GM18951 (cell line): ENCODE measurements around the gene OTP.

Source experiments
- POLR2A ChIP-seq: IDR thresholded peaks from 4 replicates; pipeline ENCODE4 v1.6.1; 2011; ENCODE audit warnings: mild to moderate bottlenecking; ENCODE audit not compliant: insufficient read length, insufficient read depth; ENCODE audit errors: extremely low read depth
- in situ Hi-C: fragments of 300-500 bp; cut with MboI; formaldehyde crosslinking; loops from one replicate; pipeline ENCODE4 v1.12.0; 2022; ENCODE audit warnings: low sequenced_read_pairs, mixed read lengths, inconsistent platforms; ENCODE audit not compliant: unreplicated experiment

OTP gene

GRCh38 chr5:77637998-77638762, at the start of gene OTP:
Gene OTP, minus strand, starts transcription at chr5:77638713. Its CDS starts 164 bp downstream, at chr5:77638549.
- in situ Hi-C loops, result no loop called here
- TF ChIP-seq POLR2A, result no peak

GRCh38 chr5:77683171-77683732, 44.7 kb upstream of the OTP start:
- no peak for TF ChIP-seq POLR2A
- in situ Hi-C loops, result no loop called here

- in situ Hi-C loops, result no loop called here
- no peak for TF ChIP-seq POLR2A
These were observed 32.0 kb upstream of the OTP start for GRCh38 chr5:77670526-77670925.

- TF ChIP-seq POLR2A, result no peak
- in situ Hi-C loops, result no loop called here
These were observed 31.2 kb upstream of the OTP start for GRCh38 chr5:77669677-77670076.

GRCh38 chr5:77663090-77663863, 24.8 kb upstream of the OTP start:
- in situ Hi-C loops, result no loop called here
- TF ChIP-seq POLR2A, result no peak

GRCh38 chr5:77662635-77663034, 24.1 kb upstream of the OTP start:
- TF ChIP-seq POLR2A, result no peak
- in situ Hi-C loops, result no loop called here

GRCh38 chr5:77658662-77659061, 20.1 kb upstream of the OTP start:
- in situ Hi-C loops, result no loop called here
- TF ChIP-seq POLR2A, result no peak

- TF ChIP-seq POLR2A, result no peak
- in situ Hi-C loops, result no loop called here
These were observed 12.8 kb upstream of the OTP start for GRCh38 chr5:77651343-77651742.

- in situ Hi-C loops, result no loop called here
- no peak for TF ChIP-seq POLR2A
These were observed 12.2 kb upstream of the OTP start for GRCh38 chr5:77650686-77651085.

GRCh38 chr5:77649776-77650175, 11.3 kb upstream of the OTP start:
- TF ChIP-seq POLR2A, result no peak

GRCh38 chr5:77645995-77646639, 7.6 kb upstream of the OTP start:
- no peak for TF ChIP-seq POLR2A
- in situ Hi-C loops, result loop anchor here (10.0 kb wide), 2 partner anchors 339 to 519 kb away; no protein-coding TSS in a partner anchor

More at GRCh38 chr5:77649776-77650175, 11.3 kb upstream of the OTP start:
- in situ Hi-C loops, result loop anchor here (10.0 kb wide), 2 partner anchors 335 to 515 kb away; no protein-coding TSS in a partner anchor

GRCh38 chr5:77645158-77645994, 6.9 kb upstream of the OTP start:
- in situ Hi-C loops, result loop anchor here (10.0 kb wide), 2 partner anchors 339 to 519 kb away; no protein-coding TSS in a partner anchor
- TF ChIP-seq POLR2A, result no peak
